ENCODE data around the gene SLC9A1.

The SLC9A1 gene

GRCh38 chr1:27154991-27155781 lies at the start of gene SLC9A1 (continued):
- TF ChIP-seq ZNF112 (tag by site-specific recombination; IDR thresholded peaks at IDR 0.05) (no peak), PRDM4 (tag by site-specific recombination; IDR thresholded peaks at IDR 0.05) (0 out of 2 replicates have a peak, but pooled peaks have one; percentile 42), ZNF274 (IDR thresholded peaks at IDR 0.05; ENCODE audit: low read length) (no peak), ZNF274 (tag by site-specific recombination; IDR thresholded peaks at IDR 0.05; ENCODE audit: borderline replicate concordance) (no peak), ZNF560 (tag by site-specific recombination; IDR thresholded peaks at IDR 0.05; ENCODE audit: borderline replicate concordance) (no peak), ZNF513 (tag by site-specific recombination; IDR thresholded peaks at IDR 0.05) (peak; percentile 58), ZNF747 (tag by site-specific recombination; IDR thresholded peaks at IDR 0.05) (no peak), ZNF416 (tag by site-specific recombination; IDR thresholded peaks at IDR 0.05) (no peak), BCL11B (tag by site-specific recombination; IDR thresholded peaks at IDR 0.05; ENCODE audit: low read depth) (no peak), ZNF629 (tag by site-specific recombination; IDR thresholded peaks at IDR 0.05) (peak; percentile 97), ZNF639 (tag by site-specific recombination; IDR thresholded peaks at IDR 0.05) (peak; percentile 97), WT1 (tag by site-specific recombination; IDR thresholded peaks at IDR 0.05) (0 out of 2 replicates have a peak, but pooled peaks have one; percentile 9), SCRT1 (tag by site-specific recombination; IDR thresholded peaks at IDR 0.05; ENCODE audit: borderline replicate concordance) (no peak), ZNF623 (tag by site-specific recombination; IDR thresholded peaks at IDR 0.05) (no peak), ZBTB49 (tag by site-specific recombination; IDR thresholded peaks at IDR 0.05; ENCODE audit: low read depth) (no peak), ZNF121 (tag by site-specific recombination; IDR thresholded peaks at IDR 0.05) (no peak), ZNF398 (tag by site-specific recombination; IDR thresholded peaks at IDR 0.05) (0 out of 2 replicates have a peak, but pooled peaks have one; percentile 10), ZNF23 (tag by site-specific recombination; IDR thresholded peaks at IDR 0.05; ENCODE audit: borderline replicate concordance) (no peak), ZNF610 (tag by site-specific recombination; IDR thresholded peaks at IDR 0.05; ENCODE audit: borderline replicate concordance) (peak; percentile 42; the same call in 1 of the 2 replicates), ZNF600 (tag by site-specific recombination; IDR thresholded peaks at IDR 0.05) (peak; percentile 72), ZNF514 (tag by site-specific recombination; IDR thresholded peaks at IDR 0.05) (no peak), EGR2 (tag by site-specific recombination; IDR thresholded peaks at IDR 0.05; ENCODE audit: low read depth) (peak; percentile 76), ZNF248 (tag by site-specific recombination; IDR thresholded peaks at IDR 0.05) (no peak), ZNF837 (tag by site-specific recombination; IDR thresholded peaks at IDR 0.05) (no peak), ZIC2 (tag by site-specific recombination; IDR thresholded peaks at IDR 0.05) (no peak), ZSCAN23 (tag by site-specific recombination; IDR thresholded peaks at IDR 0.05) (peak; percentile 93; the same call in 1 of the 2 replicates), ZBTB11 (tag by site-specific recombination; conservative IDR thresholded peaks at IDR 0.05; ENCODE audit: low read depth) (no peak; the same call in 1 of the 2 replicates)

Data from HEK293 (cell line).